ENCODE measurements around the gene NEUROD6. TPM values are rescaled to one million over a fixed set of nuclear protein-coding genes. Genes with fewer than 3 reads are reported as not detected.

Gene NEUROD6
- total RNA-seq, 1 donor from 2014 or later: not detected

DNA sequence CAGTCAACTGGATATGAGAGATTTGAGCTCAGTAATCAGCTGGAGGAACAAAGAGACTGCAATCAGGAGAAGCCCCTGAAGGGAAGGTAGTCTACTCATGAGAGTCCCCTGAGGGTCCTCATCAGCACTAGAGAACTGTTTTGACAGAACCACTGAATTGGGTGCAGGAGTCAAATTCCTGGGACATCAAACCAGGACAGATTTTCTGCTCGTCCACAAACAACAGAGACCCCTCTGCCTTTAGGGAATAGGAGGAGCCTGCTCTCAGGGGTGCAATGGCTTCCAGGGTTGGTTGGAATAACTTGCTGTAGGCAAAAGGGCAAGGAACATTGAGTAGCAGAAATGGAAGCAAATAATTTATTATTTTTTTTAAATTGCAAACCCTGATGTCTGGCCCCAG is 21.9 kb upstream of the NEUROD6 start:
- Mint-ChIP-seq H3K27ac (ENCODE audit: unreplicated experiment) (no peak overlapping the region), H3K4me3 (ENCODE audit: unreplicated experiment) (no peak overlapping the region), H3K9me3 (ENCODE audit: low read depth) (no peaks in the 10 kb centered on the region), H3K36me3 (ENCODE audit: low read depth) (no peaks in the 10 kb centered on the region), H3K27me3 (ENCODE audit: low read depth) (peaks cover 29% of the 10 kb centered on the region), H3K4me1 (ENCODE audit: low read depth) (no peaks in the 10 kb centered on the region)
- TF ChIP-seq, protein P1, sequence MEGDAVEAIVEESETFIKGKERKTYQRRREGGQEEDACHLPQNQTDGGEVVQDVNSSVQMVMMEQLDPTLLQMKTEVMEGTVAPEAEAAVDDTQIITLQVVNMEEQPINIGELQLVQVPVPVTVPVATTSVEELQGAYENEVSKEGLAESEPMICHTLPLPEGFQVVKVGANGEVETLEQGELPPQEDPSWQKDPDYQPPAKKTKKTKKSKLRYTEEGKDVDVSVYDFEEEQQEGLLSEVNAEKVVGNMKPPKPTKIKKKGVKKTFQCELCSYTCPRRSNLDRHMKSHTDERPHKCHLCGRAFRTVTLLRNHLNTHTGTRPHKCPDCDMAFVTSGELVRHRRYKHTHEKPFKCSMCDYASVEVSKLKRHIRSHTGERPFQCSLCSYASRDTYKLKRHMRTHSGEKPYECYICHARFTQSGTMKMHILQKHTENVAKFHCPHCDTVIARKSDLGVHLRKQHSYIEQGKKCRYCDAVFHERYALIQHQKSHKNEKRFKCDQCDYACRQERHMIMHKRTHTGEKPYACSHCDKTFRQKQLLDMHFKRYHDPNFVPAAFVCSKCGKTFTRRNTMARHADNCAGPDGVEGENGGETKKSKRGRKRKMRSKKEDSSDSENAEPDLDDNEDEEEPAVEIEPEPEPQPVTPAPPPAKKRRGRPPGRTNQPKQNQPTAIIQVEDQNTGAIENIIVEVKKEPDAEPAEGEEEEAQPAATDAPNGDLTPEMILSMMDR (IDR thresholded peaks at IDR 0.05): no peak
- no peak for DNase-seq (ENCODE audit: low spot score)

DNA sequence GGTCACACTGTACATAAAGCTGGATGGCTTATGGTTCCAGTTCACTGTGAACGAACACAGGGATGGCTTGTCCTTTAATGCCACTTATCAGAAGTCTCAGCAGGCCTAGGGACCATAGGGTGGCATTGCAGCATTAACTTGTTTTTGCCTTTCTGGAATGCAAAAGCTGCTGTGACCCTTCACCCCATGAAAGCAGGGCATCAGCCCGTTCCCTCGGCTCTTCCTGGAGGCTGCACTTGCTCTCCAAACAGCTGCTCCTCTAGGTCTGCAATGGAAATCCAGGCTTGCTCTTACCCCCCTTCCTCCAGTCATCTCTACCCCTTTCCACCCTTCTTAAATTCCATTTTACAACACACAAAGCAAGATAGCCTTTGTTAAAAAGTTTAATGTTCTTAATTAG is 17.9 kb upstream of the NEUROD6 start:
- H3K27me3 Mint-ChIP-seq (ENCODE audit: low read depth): peaks cover 8% of the 10 kb centered on the region
- TF ChIP-seq, protein P1 (IDR thresholded peaks at IDR 0.05): no peak
- no peaks in the 10 kb centered on the region for H3K4me1 Mint-ChIP-seq (ENCODE audit: low read depth)
- H3K27ac Mint-ChIP-seq (ENCODE audit: unreplicated experiment): no peak overlapping the region
- no peak for DNase-seq (ENCODE audit: low spot score)
- peaks cover 4% of the 10 kb centered on the region for H3K9me3 Mint-ChIP-seq (ENCODE audit: low read depth)
- no peaks in the 10 kb centered on the region for H3K36me3 Mint-ChIP-seq (ENCODE audit: low read depth)
- H3K4me3 Mint-ChIP-seq (ENCODE audit: unreplicated experiment): no peak overlapping the region

DNA sequence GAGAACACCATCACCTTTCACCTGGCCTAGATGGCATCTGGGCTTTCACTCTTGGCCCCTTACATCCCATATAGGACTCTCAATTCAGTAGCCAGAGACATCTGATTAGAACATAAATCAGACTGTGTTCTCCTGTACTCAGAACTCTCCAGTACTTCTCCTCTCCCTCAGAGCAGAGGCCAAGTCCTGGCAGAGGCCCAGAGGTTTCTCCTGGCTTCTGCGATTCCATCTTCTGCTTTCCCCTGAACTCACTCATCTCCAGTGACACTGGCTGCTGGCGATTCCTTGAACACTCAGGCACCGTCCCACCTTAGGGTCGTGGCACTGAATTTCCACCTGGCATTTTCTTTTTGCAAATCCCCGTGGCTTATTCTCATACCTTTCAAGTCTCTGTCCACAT is 4.9 kb upstream of the NEUROD6 start:
- H3K4me3 Mint-ChIP-seq (ENCODE audit: unreplicated experiment): no peak overlapping the region
- TF ChIP-seq, protein P1 (IDR thresholded peaks at IDR 0.05): no peak
- H3K27me3 Mint-ChIP-seq (ENCODE audit: low read depth): peaks cover 40% of the 10 kb centered on the region
- H3K4me1 Mint-ChIP-seq (ENCODE audit: low read depth): no peaks in the 10 kb centered on the region
- H3K36me3 Mint-ChIP-seq (ENCODE audit: low read depth): no peaks in the 10 kb centered on the region
- H3K9me3 Mint-ChIP-seq (ENCODE audit: low read depth): no peaks in the 10 kb centered on the region
- no peak overlapping the region for H3K27ac Mint-ChIP-seq (ENCODE audit: unreplicated experiment)
- no peak for DNase-seq (ENCODE audit: low spot score)

DNA sequence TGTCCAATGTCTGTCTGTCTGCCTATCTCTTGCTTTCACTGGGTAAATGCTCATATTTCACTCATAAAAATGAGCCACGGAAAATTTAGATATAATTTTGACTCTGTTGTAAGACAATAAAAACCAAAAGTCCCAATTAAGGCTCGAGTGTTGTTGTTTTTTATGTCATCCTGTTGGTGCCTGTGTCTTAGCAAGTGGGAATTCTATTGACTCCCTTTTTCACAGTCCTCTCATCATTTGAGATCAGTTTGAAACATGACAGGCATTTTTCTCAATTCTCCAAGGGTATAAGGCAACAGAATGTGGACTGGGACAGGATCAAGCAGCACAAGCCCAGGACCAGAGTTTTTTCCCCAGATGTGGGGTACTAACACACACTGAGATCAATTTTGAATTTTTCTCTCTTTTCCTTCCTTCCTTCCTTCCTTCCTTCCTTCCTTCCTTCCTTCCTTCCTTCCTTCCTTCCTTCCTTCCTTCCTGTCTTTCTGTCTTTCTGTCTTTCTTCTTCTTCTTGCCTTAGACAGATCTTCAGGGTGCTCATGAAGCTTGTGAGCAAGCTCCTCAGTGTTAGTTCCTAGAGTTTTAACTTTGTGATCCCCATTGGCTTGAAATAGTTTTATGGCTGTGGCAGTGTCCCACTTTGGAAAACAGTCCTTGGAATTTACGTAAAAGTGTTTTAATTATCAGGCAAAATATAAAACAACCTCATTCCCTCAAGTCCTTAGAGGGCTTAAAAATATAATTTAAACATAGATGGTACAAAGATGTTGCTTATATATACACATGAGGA is 3.2 kb upstream of the NEUROD6 start:
- TF ChIP-seq, protein P1 (IDR thresholded peaks at IDR 0.05): no peak
- Mint-ChIP-seq H3K36me3 (ENCODE audit: low read depth) (no peaks in the 10 kb centered on the region), H3K4me1 (ENCODE audit: low read depth) (no peaks in the 10 kb centered on the region), H3K9me3 (ENCODE audit: low read depth) (no peaks in the 10 kb centered on the region), H3K4me3 (ENCODE audit: unreplicated experiment) (no peak overlapping the region), H3K27ac (ENCODE audit: unreplicated experiment) (no peak overlapping the region), H3K27me3 (ENCODE audit: low read depth) (peaks cover 48% of the 10 kb centered on the region)
- DNase-seq (ENCODE audit: low spot score): no peak

DNA sequence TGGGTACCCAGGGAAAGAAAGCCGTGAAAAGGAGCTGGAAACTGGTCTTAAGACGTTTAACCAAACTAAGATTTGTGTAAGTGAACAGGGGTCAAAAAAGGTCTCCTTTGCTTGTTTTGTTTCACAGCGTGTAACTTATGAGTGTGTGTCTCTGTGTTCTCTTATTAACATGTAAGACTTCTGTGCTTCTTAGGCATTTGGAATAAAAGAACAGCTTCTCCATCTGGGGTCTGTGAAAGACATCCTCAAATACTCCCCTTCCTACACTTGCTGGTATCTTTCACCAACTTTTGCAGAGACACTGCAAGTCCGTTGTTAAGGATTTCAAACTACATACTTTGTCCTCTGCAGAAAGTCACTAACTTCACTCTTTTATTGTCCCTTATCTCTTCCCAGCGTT is 615 bp upstream of the NEUROD6 start:
- peaks cover 62% of the 10 kb centered on the region for H3K27me3 Mint-ChIP-seq (ENCODE audit: low read depth)
- no peak overlapping the region for H3K4me3 Mint-ChIP-seq (ENCODE audit: unreplicated experiment)
- no peak for DNase-seq (ENCODE audit: low spot score)
- H3K36me3 Mint-ChIP-seq (ENCODE audit: low read depth): no peaks in the 10 kb centered on the region
- TF ChIP-seq, protein P1 (IDR thresholded peaks at IDR 0.05): no peak
- H3K4me1 Mint-ChIP-seq (ENCODE audit: low read depth): peaks cover under 1% of the 10 kb centered on the region
- no peak overlapping the region for H3K27ac Mint-ChIP-seq (ENCODE audit: unreplicated experiment)
- H3K9me3 Mint-ChIP-seq (ENCODE audit: low read depth): no peaks in the 10 kb centered on the region
